ENCODE data around the gene LITAFD.
"Not testable (repeated sequence)": the region's sequence is repeated elsewhere in the genome, so short reads cannot be mapped to it uniquely, and the experiment has no call there.

Gene LITAFD

DNA sequence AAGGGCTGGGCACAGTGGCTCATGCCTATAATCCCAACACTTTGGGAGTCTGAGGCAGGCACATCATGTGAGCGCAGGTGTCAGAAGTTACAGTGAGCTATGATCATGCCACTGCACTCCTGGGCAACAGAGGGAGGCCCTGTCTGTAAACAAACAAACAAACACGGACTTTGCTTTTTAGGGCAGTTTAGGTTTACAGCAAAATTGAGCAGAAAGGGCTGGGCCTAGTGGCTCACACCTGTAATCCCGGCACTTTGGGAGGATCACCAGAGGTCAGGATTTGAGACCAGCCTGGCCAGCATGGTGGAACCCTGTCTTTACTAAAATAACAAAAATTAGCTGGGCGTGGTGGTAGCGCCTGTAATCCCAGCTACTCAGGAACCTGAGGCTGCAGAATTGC, 10.1 kb upstream of the LITAFD start:
- no peak for DNase-seq

DNA sequence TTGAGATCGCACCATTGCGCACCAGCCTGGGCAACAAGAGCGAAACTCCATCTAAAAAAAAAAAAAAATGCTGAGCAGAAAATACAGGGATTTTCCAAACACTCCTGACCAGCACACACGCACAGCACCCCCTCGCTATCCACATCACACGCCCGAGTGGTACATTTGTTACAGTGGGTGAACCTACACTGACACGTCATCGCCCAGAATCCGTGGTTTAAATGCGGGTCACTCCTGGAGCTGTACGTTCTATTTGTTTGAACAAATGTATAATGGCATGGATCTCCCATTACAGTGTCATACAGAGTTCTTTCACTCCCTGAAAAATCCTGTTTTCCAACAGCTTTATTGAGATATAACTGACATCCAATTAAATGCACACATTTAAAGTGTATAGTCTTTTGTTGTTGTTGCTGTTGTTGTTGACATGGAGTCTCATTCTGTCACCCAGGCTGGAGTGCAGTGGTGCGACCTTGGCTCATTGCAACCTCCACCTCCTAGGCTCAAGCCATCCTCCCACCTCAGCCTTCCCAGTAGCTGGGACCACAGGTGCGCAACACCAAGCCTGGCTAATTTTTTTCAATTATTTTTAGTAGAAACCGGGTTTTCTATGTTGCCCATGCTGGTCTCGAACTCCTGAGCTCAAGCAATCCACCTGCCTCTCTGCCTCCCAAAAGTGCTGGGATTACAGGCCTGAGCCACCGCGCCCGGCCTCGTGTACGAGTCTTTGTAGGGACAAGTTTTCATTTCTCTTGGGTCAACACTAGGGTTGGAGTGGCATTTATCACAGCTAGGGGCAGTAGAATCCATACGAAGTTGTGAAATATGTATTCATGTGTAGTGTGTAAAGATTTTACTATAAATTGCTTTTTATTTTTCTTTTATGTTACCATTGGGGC, 8.9 kb upstream of the LITAFD start:
- DNase-seq = no peak

DNA sequence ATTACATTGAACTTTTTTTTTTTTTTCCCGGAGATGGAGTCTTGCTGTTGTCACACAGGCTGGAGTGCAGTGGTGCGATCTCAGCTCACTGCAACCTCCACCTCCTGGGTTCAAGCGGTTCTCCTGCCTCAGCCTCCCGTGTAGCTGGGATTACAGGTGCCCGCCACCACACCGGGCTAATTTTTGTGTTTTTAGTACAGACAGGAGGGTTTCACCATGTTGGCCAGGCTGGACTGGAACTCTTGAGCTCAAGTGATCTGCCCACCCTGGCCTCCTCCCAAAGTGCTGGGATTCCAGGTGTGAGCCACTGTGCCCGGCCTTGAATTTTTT, 8.3 kb upstream of the LITAFD start:
- DNase-seq = not testable (repeated sequence)

DNA sequence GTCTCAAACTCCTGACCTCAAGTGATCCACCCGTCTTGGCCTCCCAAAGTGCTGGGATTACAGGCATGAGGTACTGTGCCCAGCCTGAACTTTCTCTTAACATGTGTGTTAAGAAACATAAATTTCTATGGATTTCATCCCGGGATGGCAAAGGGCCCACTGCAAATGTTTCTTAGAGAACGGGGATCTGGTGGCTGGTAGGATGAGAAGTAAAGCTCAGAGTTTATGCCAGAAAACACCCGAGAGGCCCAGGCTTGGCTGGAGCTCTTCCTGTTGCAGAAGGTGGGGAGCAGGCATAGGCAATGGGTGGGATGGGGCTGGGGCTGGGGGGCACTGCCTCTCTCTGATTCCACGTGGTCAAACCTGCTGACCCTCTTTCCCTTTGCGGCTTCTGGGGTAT, 7.8 kb upstream of the LITAFD start:
- DNase-seq = no peak

DNA sequence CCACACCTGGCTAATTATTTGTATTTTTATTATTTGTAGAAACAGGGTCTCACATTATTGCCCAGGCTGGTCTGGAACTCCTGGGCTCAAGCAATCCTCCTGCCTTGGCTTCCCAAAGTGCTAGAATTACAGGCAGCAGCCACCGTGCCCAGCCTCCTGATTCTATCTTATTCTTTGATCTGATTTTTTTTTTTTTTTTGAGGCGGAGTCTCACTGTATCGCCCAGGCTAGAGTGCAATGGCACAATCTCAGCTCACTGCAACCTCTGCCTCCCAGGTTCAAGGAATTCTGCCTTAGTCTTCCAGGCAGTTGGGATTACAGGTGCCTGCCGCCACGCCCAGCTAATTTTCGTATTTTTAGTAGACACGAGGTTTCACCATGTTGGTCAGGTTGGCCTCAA, 6.8 kb upstream of the LITAFD start:
- DNase-seq = not testable (repeated sequence)

DNA sequence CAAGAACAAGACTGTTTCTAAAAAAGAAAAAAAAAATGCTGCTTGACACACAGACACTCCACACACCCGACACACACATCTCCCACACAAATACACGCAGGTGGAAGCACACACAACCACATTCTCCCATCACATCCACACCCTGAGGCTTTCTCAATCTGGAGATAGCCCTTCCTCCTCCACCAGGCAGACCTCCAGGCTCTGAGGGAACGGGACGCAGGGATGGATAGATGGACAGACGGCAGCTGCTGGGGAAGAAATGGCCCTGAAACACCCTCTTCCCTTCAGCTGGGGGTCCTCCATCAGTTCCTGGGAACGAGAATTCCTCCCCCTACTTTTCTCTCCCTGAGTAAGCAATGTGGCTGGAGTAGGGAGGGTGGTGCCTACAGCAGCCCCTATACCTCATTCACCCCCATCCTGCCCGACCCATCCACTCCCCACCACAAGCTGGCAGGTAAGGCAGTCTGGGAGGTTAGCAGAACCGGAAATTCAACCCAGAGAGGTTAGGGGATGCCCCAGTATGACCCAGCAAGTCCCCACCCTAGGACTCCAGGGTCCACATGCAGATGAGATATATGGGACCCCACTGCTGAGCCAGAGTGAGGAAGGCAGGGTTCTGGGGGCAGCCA, 4.1 kb upstream of the LITAFD start:
- no peak for DNase-seq

DNA sequence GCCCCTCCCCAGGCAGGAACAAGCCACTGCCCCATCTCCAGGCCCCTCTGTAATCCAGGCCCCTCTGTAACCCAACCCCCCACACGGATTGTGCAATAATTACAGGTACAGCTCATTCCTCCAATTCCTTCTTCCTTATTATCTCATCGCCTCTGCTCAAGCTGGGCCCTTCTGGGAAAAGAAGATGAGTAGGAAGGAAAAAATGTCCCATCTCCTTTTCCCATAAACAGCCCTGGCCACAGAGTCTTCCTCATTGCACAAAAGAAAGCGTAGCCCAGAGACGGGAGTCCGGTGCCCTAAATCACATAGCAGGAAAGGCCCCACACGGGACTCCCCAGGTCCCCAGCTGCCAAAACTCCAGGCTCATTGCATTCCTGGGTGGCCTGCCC, 3.6 kb upstream of the LITAFD start:
- DNase-seq = no peak

DNA sequence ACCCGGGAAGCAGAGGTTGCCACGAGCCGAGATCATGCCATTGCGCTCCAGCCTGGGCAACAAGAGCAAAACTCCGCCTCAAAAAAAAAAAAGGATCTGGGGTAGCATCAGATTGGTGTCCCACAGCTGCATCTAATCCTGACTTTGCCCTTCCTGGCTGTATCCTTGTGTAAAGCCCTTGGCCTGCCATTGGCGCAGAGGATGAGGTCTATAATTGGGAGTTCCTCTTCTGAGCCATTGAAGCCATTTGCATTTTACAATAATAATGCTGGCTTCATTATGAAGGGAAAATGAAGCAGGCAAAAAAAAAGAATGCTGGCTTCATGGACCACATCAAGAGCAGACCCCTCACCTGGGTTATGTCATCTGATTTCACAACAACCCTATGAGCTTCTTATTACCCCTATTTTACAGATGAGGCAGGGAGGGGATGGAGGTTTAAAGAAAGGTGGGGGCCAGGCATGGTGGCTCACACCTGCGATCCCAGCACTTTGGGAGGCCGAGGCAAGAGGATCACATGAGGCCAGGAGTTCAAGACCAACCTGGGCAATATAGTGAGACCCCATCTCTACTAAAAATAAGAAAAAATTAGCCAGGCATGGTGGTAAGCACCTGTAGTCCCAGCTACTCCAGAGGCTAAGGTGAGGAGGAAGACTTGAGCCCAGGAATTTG, 1.2 kb upstream of the LITAFD start:
- DNase-seq = no peak

DNA sequence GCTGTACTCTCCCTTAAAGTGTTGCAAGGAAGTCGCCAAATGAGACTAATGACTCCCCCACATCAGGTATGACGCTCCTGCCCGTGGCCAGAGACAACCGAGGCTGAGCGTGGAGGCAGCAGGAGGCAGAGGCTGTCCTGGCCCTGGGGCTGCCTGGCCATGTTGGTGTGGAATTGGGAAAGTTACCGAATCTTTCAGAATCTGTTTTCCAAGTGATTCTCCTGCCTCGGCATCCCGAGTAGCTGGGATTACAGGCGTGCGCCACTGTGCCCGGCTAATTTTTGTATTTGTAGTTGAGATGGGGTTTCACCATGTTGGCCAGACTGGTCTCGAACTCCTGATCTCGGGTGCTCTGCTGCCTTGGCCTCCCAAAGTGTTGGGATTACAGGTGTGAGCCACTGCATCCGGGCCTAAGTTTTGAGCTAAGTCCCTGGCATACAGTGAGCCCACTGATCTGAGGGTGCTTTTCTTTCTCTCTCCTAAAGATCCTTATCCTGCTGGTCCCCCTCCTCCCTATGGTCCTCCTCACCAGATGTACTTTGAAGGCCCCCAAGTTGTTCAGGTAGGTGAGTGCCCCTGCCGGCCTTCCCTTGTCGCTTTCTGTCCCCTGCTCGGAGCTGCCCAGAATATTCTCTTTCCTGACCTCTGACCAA, 700 bp downstream of the LITAFD start:
- no peak for DNase-seq

DNA sequence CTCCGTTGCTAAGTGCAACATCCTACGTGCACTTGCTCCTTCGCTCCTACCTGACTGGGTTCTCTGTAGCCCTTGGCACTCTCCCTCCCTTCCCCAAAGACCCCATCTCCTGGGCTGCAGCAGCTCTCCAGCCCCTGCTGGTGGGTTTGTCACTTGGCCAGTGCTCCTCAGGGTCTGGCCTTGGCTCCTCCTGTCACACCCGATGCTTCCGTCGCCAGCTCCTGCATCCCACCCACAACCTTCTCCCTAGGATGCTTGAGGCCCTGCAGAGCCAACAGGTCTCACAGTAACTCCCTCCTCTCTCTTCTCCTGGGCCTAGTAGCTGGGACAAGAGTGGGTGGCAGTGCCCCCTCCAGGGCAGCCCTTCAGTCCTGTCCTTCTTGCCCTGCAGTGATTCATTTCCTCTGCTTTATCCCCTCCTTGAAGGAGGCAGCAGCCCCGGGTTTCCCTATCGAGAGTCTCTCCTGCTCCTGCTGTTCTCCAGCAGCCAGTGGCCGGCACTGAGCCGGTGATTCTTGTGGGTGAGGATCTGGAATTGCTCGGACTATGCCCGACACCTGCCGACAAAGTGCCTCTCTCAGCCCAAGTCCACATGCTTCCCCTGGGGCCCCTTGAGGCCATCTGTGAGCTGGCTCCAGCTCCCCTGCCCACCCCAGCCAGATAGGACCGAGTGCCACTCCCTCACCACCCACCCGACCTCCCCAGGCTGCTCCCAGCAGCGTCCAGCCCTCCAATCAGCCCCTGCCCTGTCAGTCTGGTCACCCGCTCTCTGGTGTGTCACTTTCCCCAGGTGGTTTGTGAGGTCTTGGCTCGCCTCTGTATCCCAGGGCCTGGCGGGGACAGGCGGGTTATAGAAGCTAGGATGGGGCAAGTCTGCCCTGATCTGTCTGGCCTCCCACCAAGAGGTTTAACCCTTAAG, 3.8 kb downstream of the LITAFD start:
- no peak for DNase-seq

DNA sequence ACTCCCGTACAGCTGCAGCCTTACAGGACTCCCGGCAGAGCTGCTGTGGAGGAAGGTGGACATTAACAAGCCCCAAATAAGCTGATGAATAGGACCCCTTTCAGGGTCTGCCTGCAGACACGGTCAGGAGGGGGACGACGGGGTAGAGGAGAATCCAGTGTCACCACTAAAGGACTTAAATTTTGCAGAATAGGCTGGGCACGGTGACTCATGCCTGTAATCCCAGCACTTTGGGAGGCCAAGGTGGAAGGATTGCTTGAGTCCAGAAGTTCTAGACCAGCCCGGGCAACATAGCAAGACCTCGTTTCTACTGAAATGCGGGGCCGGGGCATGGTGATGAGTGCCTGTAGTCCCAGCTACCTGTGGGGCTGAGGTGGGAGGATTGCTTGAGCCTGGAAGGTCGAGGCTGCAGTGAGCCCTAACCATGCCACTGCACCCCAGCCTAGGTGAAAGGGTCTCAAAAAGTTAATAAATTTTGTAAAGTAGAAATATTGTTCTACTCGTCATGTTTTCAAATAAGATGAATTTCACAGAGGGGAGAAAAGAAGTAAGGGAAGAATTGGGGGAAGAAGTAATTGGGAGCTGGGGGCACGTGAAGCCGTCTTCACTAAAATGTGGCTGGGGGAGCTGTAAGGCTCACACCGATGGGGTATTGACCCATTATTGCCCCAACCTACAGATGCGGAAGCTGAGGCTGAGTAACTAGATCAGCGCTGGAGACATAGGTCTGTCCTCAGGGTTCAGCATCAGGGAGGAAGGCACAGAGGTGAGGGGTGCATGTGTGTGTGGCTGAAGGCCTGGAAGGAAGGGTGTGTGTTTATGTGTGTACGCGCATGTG, 4.7 kb downstream of the LITAFD start:
- DNase-seq = no peak

DNA sequence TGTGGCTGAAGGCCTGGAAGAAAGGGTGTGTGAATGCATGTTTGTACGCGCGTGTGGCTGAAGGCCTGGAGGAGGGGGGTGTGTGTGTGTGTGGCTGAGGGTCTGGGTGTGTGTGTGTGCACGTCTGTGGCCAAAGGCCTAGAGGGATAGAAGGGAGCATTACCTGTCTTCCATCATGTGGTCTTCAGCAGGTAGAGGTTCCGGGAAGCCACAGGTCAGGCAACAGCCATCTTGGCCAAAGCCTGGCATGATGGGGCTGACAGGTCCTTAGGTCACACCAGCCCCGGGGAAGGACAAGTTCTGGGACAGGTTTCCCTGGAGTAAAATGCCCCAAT, 5.2 kb downstream of the LITAFD start:
- no peak for DNase-seq

DNA sequence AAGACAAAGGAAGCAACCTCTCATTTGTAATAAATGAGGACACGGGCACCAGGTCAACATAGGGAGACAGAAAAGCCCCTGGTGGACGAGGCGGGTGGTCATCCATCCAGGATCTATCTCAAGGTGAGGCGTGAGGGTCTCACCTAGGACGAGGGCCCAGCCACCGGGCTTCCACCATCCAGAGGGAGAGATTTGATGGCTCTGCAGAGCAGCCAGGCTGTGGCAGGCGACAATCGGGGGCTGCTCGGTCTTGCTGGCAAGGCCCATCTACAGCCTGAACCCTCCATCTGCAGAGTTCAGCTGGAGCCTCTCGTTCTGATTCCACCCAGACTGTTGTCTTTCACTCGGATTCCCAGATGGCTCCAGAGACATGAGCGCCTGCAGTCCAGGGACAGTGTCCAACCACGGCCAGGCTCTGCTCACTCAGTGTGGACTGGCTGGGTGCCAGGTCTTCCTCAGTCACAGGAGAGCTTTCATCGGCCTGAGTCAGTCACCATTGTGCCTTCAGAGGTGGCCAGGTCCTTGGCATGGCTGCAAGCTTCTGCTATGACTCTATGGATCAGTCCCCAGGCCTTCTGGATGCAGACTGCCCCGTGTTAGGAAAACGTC, 5.9 kb downstream of the LITAFD start:
- DNase-seq = peak in 46 of 51 donors; percentile 9 to 92 (median 58)

DNA sequence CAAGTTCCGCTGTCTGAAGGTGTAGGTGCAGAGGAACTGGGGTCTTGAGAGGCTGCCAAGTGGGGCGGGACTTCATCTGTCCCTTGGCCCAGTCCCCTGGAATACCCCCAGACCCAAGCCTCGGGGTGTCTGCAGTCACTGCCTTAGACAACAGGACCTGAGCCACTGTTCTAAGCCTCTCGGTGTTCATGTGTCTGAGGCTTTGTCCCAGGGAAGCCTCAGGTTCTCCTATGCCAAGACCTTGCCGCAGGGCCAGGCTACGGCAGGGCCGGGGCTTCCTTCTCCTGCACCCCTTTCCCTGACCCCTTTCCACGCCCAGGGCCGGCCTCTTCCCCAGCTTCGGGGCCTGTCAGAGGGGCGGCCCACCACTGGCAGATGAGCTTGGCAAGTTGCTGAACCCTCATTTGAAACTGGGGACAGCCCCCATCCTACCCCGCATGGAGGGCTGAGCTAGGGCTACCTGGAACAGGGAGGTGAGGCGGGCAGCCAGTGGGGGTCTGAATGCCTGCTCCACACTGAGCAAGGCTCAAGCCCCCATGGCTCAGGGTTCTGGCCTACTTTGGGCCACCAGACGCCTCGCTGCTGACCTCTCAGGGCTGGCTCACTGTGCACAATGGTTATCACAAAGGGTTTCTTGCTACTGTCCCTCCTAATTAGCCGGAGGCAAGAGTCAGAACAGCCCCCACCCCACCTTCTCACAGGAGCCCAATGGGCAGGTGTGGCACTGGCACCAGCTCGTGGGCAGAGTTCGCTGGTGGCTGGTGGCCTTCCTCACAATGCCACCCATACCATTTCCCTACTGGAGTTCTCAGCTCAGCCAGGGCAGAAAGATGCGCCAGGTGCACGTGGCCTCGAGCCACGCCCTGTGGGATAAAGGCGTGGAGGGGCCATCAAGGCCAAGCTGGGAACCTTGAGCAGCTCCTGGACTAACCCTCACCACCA, 7.1 kb downstream of the LITAFD start:
- DNase-seq = no peak

DNA sequence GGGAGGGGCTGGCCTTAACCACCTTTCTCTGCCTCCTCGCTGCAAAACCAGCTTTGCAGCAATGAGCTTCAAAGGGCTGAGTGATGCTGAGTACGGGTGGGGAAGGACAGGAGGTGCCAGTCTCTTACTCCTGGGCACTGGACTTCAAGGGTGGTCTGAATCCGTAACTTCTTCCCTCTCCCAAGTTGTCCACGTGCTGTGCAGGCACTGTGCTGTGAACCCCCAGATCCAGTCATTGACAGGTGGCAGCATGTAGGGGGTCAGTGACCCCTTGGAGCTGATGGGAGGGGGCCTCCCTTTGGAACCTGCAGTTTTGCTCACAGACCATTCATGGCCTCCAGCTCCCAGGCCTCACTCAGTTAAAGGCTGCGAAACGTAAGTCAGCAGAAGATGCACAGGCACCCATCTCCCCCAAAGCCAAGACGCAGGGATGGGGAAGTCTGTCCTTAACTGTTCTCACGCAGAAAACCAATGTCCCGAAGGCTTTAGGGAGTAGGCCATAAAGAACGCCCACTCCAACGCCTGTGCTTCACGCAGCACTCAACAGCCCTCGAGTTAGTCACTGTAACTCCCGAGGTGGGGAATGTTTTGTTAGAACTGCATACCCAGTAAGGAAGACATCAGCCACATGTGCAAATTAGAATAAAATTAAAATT, 7.9 kb downstream of the LITAFD start:
- DNase-seq = peak in 1 of 51 donors; percentile 34

DNA sequence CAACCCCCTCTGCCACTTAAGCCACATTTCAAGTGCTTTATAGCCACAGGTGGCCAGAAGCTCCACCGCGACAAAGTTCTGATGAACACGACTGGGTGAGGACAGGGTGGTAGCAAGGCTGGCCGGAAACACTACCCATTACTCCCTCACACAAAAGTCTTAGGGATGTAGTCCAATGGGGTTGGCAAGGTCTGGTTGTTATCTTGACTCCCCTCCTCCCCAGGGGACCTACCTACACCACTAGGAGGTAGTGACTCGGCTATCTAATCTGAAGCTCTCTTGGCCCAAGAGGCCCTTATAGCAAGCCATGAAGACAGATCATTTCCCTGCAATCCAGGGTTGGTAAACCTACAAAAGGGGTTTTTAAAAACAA, 8.4 kb downstream of the LITAFD start:
- DNase-seq = no peak

DNA sequence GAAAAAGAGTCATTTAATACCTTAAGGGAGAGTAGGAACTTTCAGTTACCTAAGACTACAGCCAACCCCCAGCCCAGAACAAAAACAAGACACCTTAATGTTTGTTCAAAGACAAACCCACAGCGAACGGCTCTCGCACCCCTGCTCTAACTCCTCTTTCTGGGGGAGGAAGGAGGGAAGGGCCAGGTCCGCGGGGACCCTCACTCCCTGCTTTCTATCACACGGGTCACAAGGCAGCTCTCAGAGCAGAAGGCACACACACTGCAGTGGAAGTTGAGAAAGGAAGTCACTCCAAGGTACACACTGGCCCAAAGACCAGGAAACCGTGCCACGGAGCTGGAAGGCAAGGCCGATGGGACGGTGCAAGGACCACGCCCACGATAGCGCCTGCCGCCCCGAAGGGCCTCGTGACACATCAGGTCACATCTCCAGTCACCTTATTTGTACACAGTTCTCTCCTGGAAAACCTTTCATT, 10.0 kb downstream of the LITAFD start:
- DNase-seq = no peak

DNA sequence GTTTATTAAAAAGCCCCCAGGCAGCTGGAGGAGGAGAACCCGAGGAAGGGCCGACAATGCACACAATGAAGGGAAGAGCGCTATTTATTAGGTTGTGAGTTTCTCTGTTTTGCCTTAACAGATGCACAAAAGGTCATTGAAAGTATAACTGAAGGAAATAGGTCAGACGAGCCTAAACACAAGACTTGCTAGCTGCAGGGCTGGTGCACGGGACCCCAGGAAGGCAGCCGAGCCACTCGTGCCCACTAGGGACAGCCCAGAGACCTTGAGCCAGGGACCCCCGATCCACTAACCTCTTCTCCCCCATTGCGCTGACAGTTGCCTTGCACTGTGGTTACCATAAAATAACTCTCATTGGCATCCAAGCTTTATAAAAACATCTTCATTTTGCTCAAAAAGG, 11.3 kb downstream of the LITAFD start:
- DNase-seq = no peak

Data from hypothalamus (tissue), 51 donors.